CD4-positive, CD25-positive, alpha-beta regulatory T cell (primary cell): ENCODE data around the gene ABHD1. TPM values are rescaled to one million over a fixed set of nuclear protein-coding genes. Genes with fewer than 3 reads are reported as not detected.
"Not testable (repeated sequence)": the region's sequence is repeated elsewhere in the genome, so short reads cannot be mapped to it uniquely, and the experiment has no call there.

ENCODE experiments used
- ATAC-seq, 2 donors: fragments of 150-1000 bp; cut with Tn5 transposase; one replicate each; pipeline ENCODE4 v1.10.0; 2021; ENCODE audit warnings: low read depth in 2 of 2, moderate number of reproducible peaks in 2 of 2, moderate library complexity in 1 of 2
- DNase-seq, 3 donors: peaks; one replicate each; pipeline versions ENCODE4 v3.0.0 to v3.0.0-alpha.2; 2012 to 2022; ENCODE audit warnings: mixed read lengths in 1 of 3
- H3K27ac ChIP-seq: one replicate; pipeline ENCODE4 v1.7.0; 2013; ENCODE audit warnings: mild to moderate bottlenecking, low read length; ENCODE audit not compliant: insufficient read depth, poor library complexity, severe bottlenecking
- H3K27me3 ChIP-seq: one replicate; pipeline ENCODE4 v1.7.0; 2013; ENCODE audit warnings: low read length; ENCODE audit not compliant: control insufficient read depth, insufficient read depth
- H3K36me3 ChIP-seq: one replicate; pipeline ENCODE4 v1.7.0; 2013; ENCODE audit warnings: mild to moderate bottlenecking, low read length, moderate library complexity; ENCODE audit not compliant: control insufficient read depth, insufficient read depth
- H3K4me1 ChIP-seq: 2 replicates; pipeline ENCODE4 v1.7.0; 2013; ENCODE audit warnings: mild to moderate bottlenecking, low read length; ENCODE audit not compliant: insufficient read depth, control insufficient read depth, poor library complexity, severe bottlenecking
- H3K4me3 ChIP-seq: one replicate; pipeline ENCODE4 v1.7.0; 2013; ENCODE audit warnings: low read depth, mild to moderate bottlenecking, low read length, moderate library complexity
- H3K9me3 ChIP-seq, 2 experiments: 1 replicate in 1 of 2; 2 replicates in 1 of 2; pipeline ENCODE4 v1.7.0; 2013; ENCODE audit warnings: low read length in 2 of 2, mild to moderate bottlenecking in 1 of 2, moderate library complexity in 1 of 2; ENCODE audit not compliant: control insufficient read depth in 2 of 2
- H3K27ac Mint-ChIP-seq, 3 donors: one replicate each; pipeline ENCODE4 v1.8.0; 2020 to 2022; ENCODE audit warnings: mild to moderate bottlenecking in 3 of 3, mixed read lengths in 3 of 3, moderate library complexity in 2 of 3
- H3K27me3 Mint-ChIP-seq: one replicate; pipeline ENCODE4 v1.8.0; 2022; ENCODE audit warnings: mild to moderate bottlenecking, mixed read lengths
- H3K36me3 Mint-ChIP-seq: one replicate; pipeline ENCODE4 v1.8.0; 2020; ENCODE audit warnings: mixed read lengths
- H3K4me1 Mint-ChIP-seq, 4 donors: one replicate each; pipeline ENCODE4 v1.8.0; 2020 to 2022; ENCODE audit warnings: mixed read lengths in 4 of 4, mild to moderate bottlenecking in 1 of 4
- H3K4me3 Mint-ChIP-seq, 4 donors: one replicate each; pipeline ENCODE4 v1.8.0; 2020 to 2022; ENCODE audit warnings: mild to moderate bottlenecking in 4 of 4, mixed read lengths in 4 of 4, moderate library complexity in 3 of 4
- H3K9me3 Mint-ChIP-seq, 7 donors: one replicate each; pipeline ENCODE4 v1.8.0; 2020 to 2022; ENCODE audit warnings: mixed read lengths in 7 of 7, mild to moderate bottlenecking in 3 of 7, moderate library complexity in 2 of 7
- polyA plus RNA-seq, 4 donors: library from polyadenylated mRNA; unstranded; fragments of 300-500 nt; fragmentation: Illumina TruSeq; gene quantifications; one replicate each; pipeline ENCODE4 v1.2.3, GENCODE V29; 2021
- total RNA-seq: library from RNA; stranded (reverse); gene quantifications from one replicate; pipeline ENCODE4 v1.2.3, GENCODE V29; 2022

ABHD1 gene
- total and polyA plus RNA-seq, 5 donors from 2014 or later: 0.21 to 1.7 (median 0.89) TPM

GRCh38 chr2:27174638-27175037 is 51.0 kb downstream of the ABHD1 start:
- Histone ChIP-seq H3K36me3 (no peaks in the 10 kb centered on the region), H3K4me1 (peaks cover 4% of the 10 kb centered on the region), H3K27me3 (peaks cover 23% of the 10 kb centered on the region), H3K4me3 (no peak overlapping the region), H3K9me3 (no peaks in the 10 kb centered on the region), H3K27ac (no peak overlapping the region)
- H3K9me3 Mint-ChIP-seq: no peaks in the 10 kb centered on the region
- H3K4me3 Mint-ChIP-seq: no peak overlapping the region
- peaks cover 0 to 2% (median 1%) of the 10 kb centered on the region in 4 donors for H3K4me1 Mint-ChIP-seq
- H3K27ac Mint-ChIP-seq: no peak overlapping the region
- no peak for ATAC-seq
- H3K36me3 Mint-ChIP-seq: no peaks in the 10 kb centered on the region
- H3K27me3 Mint-ChIP-seq: peaks cover 29% of the 10 kb centered on the region
- no peak for DNase-seq

GRCh38 chr2:27175330-27175729 is 51.7 kb downstream of the ABHD1 start:
- ATAC-seq (no peak), DNase-seq (no peak)
- Histone ChIP-seq H3K27me3 (peaks cover 26% of the 10 kb centered on the region), H3K9me3 (no peaks in the 10 kb centered on the region), H3K27ac (no peak overlapping the region), H3K4me3 (no peak overlapping the region), H3K4me1 (no peaks in the 10 kb centered on the region), H3K36me3 (no peaks in the 10 kb centered on the region)
- Mint-ChIP-seq H3K4me3 (no peak overlapping the region), H3K36me3 (no peaks in the 10 kb centered on the region), H3K4me1 (peaks cover 0 to 2% (median 0%) of the 10 kb centered on the region in 4 donors), H3K27ac (no peak overlapping the region), H3K27me3 (peaks cover 29% of the 10 kb centered on the region), H3K9me3 (no peaks in the 10 kb centered on the region)

- H3K4me1 ChIP-seq, DNase-seq, H3K4me1 Mint-ChIP-seq, H3K27ac ChIP-seq, H3K9me3 ChIP-seq, H3K27ac Mint-ChIP-seq, H3K9me3 Mint-ChIP-seq, ATAC-seq, H3K4me3 Mint-ChIP-seq, H3K36me3 ChIP-seq, H3K4me3 ChIP-seq, H3K36me3 Mint-ChIP-seq: not testable (repeated sequence)
- H3K27me3 ChIP-seq: peaks cover 25% of the 10 kb centered on the region
- peaks cover 32% of the 10 kb centered on the region for H3K27me3 Mint-ChIP-seq
Measured at GRCh38 chr2:27175781-27176180, 52.2 kb downstream of the ABHD1 start.

- H3K4me3 Mint-ChIP-seq: no peak overlapping the region
- no peak for DNase-seq
- H3K9me3 Mint-ChIP-seq: no peaks in the 10 kb centered on the region
- no peak overlapping the region for H3K27ac Mint-ChIP-seq
- no peaks in the 10 kb centered on the region for H3K36me3 Mint-ChIP-seq
- Histone ChIP-seq H3K4me1 (no peaks in the 10 kb centered on the region), H3K36me3 (no peaks in the 10 kb centered on the region), H3K27ac (no peak overlapping the region), H3K27me3 (peaks cover 31% of the 10 kb centered on the region), H3K9me3 (no peaks in the 10 kb centered on the region), H3K4me3 (no peak overlapping the region)
- peaks cover 49% of the 10 kb centered on the region for H3K27me3 Mint-ChIP-seq
- no peak for ATAC-seq
- H3K4me1 Mint-ChIP-seq: no peaks in the 10 kb centered on the region
Measured at GRCh38 chr2:27177441-27178351, 54.1 kb downstream of the ABHD1 start.

- Histone ChIP-seq H3K4me3 (no peak overlapping the region), H3K9me3 (no peaks in the 10 kb centered on the region), H3K4me1 (no peaks in the 10 kb centered on the region), H3K27ac (no peak overlapping the region), H3K36me3 (no peaks in the 10 kb centered on the region), H3K27me3 (peaks cover 31% of the 10 kb centered on the region)
- Mint-ChIP-seq H3K4me1 (no peaks in the 10 kb centered on the region), H3K36me3 (no peaks in the 10 kb centered on the region), H3K4me3 (no peak overlapping the region), H3K27ac (no peak overlapping the region), H3K27me3 (peaks cover 52% of the 10 kb centered on the region), H3K9me3 (peaks cover 0 to under 1% (median 0%) of the 10 kb centered on the region in 7 donors)
- DNase-seq (no peak), ATAC-seq (no peak)
Measured at GRCh38 chr2:27178469-27178868, 54.9 kb downstream of the ABHD1 start.

- peaks cover 0 to 2% (median 0%) of the 10 kb centered on the region in 7 donors for H3K9me3 Mint-ChIP-seq
- no peak for DNase-seq
- peaks cover 62% of the 10 kb centered on the region for H3K27me3 Mint-ChIP-seq
- no peaks in the 10 kb centered on the region for H3K4me1 Mint-ChIP-seq
- Histone ChIP-seq H3K4me3 (no peak overlapping the region), H3K9me3 (no peaks in the 10 kb centered on the region), H3K27me3 (peaks cover 26% of the 10 kb centered on the region), H3K36me3 (no peaks in the 10 kb centered on the region), H3K27ac (no peak overlapping the region), H3K4me1 (no peaks in the 10 kb centered on the region)
- H3K36me3 Mint-ChIP-seq: no peaks in the 10 kb centered on the region
- H3K4me3 Mint-ChIP-seq: no peak overlapping the region
- no peak for ATAC-seq
- no peak overlapping the region for H3K27ac Mint-ChIP-seq
Measured at GRCh38 chr2:27179344-27180000, 55.9 kb downstream of the ABHD1 start.
